SK-N-SH (cell line): ENCODE measurements around the gene ARHGEF17. TPM values are rescaled to one million over a fixed set of nuclear protein-coding genes. Genes with fewer than 3 reads are reported as not detected.

Source experiments
- CTCF ChIA-PET: fragments of 300-600, 350-600 bp; formaldehyde crosslinking; extraction: SDS; loops from one replicate; lab custom pipeline; 2021; lab: Yijun Ruan, JAX
- POLR2A ChIA-PET: fragments of 350-600 bp; sonication (Branson Sonifier 250); formaldehyde crosslinking; extraction: SDS; loops from one replicate; lab custom pipeline; 2020; ENCODE audit warnings: antibody characterized with exemption, inconsistent platforms; lab: Yijun Ruan, JAX
- DNase-seq: peaks from one replicate; pipeline ENCODE4 v3.0.0; 2012
- H2AFZ ChIP-seq: fragments of 200-600 bp; sonication (generic); 2 replicates; pipeline ENCODE4 v1.8.1; 2016; ENCODE audit warnings: antibody characterized with exemption, mild to moderate bottlenecking, low read depth
- H3F3A ChIP-seq: fragments of 200-600 bp; sonication (generic); replicated peaks from 2 replicates; pipeline ENCODE3; 2016; ENCODE audit warnings: antibody characterized with exemption, mild to moderate bottlenecking; ENCODE audit not compliant: insufficient read depth
- H3K27ac ChIP-seq, 2 experiments: fragments of 200-500 bp in 1 of 2; fragments of 200-600 bp in 1 of 2; sonication (Bioruptor generic) in 1 of 2; sonication (generic), shearing (Covaris generic) in 1 of 2; 2 replicates each; pipeline versions ENCODE4 v1.5.1 to v1.6.1; 2014 to 2016; ENCODE audit warnings: low read depth in 2 of 2, inconsistent platforms in 1 of 2, low read length in 1 of 2, mild to moderate bottlenecking in 1 of 2, mixed read lengths in 1 of 2
- H3K27me3 ChIP-seq: fragments of 200-600 bp; sonication (generic), shearing (Covaris generic); 2 replicates; pipeline ENCODE4 v1.6.1; 2016; ENCODE audit warnings: mixed run types; ENCODE audit not compliant: insufficient read depth
- H3K36me3 ChIP-seq, 2 experiments: fragments of 200-500 bp in 1 of 2; fragments of 200-600 bp in 1 of 2; sonication (Bioruptor generic) in 1 of 2; sonication (generic) in 1 of 2; replicated peaks in 1 of 2; 2 replicates each; pipeline versions ENCODE3 to v1.5.1; 2014 to 2016; ENCODE audit warnings: low read length in 1 of 2, mild to moderate bottlenecking in 1 of 2; ENCODE audit not compliant: insufficient read depth in 2 of 2, control insufficient read depth in 1 of 2
- H3K4me1 ChIP-seq, 2 experiments: fragments of 200-500 bp in 1 of 2; fragments of 200-600 bp in 1 of 2; sonication (Bioruptor generic) in 1 of 2; sonication (generic), shearing (Covaris generic) in 1 of 2; 2 replicates each; pipeline versions ENCODE4 v1.5.1 to v1.6.1; 2014 to 2016; ENCODE audit warnings: low read depth in 1 of 2, low read length in 1 of 2, mixed run types in 1 of 2; ENCODE audit not compliant: insufficient read depth in 2 of 2, control insufficient read depth in 1 of 2
- H3K4me2 ChIP-seq: fragments of 200-600 bp; sonication (generic), shearing (Covaris generic); 2 replicates; pipeline ENCODE4 v1.6.1; 2017; ENCODE audit warnings: mixed run types
- H3K4me3 ChIP-seq, 2 experiments: fragments of 200-500 bp in 1 of 2; fragments of 200-600 bp in 1 of 2; sonication (Bioruptor generic) in 1 of 2; sonication (generic), shearing (Covaris generic) in 1 of 2; 2 replicates each; pipeline versions ENCODE4 v1.5.1 to v1.8.1; 2014 to 2016; ENCODE audit warnings: low read depth in 2 of 2, inconsistent platforms in 1 of 2, low read length in 1 of 2, mild to moderate bottlenecking in 1 of 2, mixed read lengths in 1 of 2, moderate library complexity in 1 of 2
- H3K79me2 ChIP-seq: fragments of 200-600 bp; sonication (generic); 2 replicates; pipeline ENCODE4 v1.8.1; 2017; ENCODE audit warnings: mild to moderate bottlenecking; ENCODE audit not compliant: insufficient read depth
- H3K9ac ChIP-seq: fragments of 200-600 bp; sonication (generic); 2 replicates; pipeline ENCODE4 v1.6.1; 2017; ENCODE audit warnings: mixed run types
- H3K9me2 ChIP-seq: fragments of 200-600 bp; sonication (generic); 2 replicates; pipeline ENCODE4 v1.6.1; 2017; ENCODE audit warnings: mixed run types
- H3K9me3 ChIP-seq: fragments of 200-600 bp; sonication (generic); 2 replicates; pipeline ENCODE4 v1.6.1; 2017; ENCODE audit warnings: mixed run types, mild to moderate bottlenecking, moderate library complexity
- H4K20me1 ChIP-seq: fragments of 200-600 bp; sonication (generic); 2 replicates; pipeline ENCODE4 v1.6.1; 2017; ENCODE audit warnings: mild to moderate bottlenecking, mixed run types; ENCODE audit not compliant: insufficient read depth
- MXI1 ChIP-seq: IDR thresholded peaks from 2 replicates; pipeline ENCODE4 v1.6.1; 2012; ENCODE audit warnings: mild to moderate bottlenecking, low read depth, low read length, improper control_type of control experiment
- NRF1 ChIP-seq: IDR thresholded peaks from 2 replicates; pipeline ENCODE4 v1.6.1; 2012; ENCODE audit warnings: low read depth, mild to moderate bottlenecking, low read length
- POLR2AphosphoS5 ChIP-seq: IDR thresholded peaks from 2 replicates; pipeline ENCODE4 v1.6.1; 2012; ENCODE audit warnings: low read depth, low read length
- RAD21 ChIP-seq: IDR thresholded peaks from 2 replicates; pipeline ENCODE4 v1.6.1; 2012; ENCODE audit warnings: mild to moderate bottlenecking, low read length
- RCOR1 ChIP-seq: fragments of 150-350 bp; IDR thresholded peaks from 2 replicates; pipeline ENCODE4 v1.6.1; 2017; ENCODE audit warnings: antibody characterized with exemption, low read length
- RFX5 ChIP-seq: IDR thresholded peaks from 2 replicates; pipeline ENCODE4 v1.6.1; 2012; ENCODE audit warnings: mild to moderate bottlenecking, improper control_type of control experiment, low read length
- RXRA ChIP-seq: IDR thresholded peaks from 2 replicates; pipeline ENCODE4 v1.4.0; 2012; ENCODE audit warnings: low read depth, mild to moderate bottlenecking, borderline replicate concordance
- SMC3 ChIP-seq: IDR thresholded peaks from 2 replicates; pipeline ENCODE4 v1.6.1; 2012; ENCODE audit warnings: low read depth, low read length, improper control_type of control experiment
- TCF12 ChIP-seq: IDR thresholded peaks from 2 replicates; pipeline ENCODE4 v1.4.0; 2012
- TEAD4 ChIP-seq: IDR thresholded peaks from 2 replicates; pipeline ENCODE4 v1.4.0; 2012; ENCODE audit warnings: mild to moderate bottlenecking, borderline replicate concordance; ENCODE audit not compliant: insufficient read depth
- WGBS: methylation state at CpG from one replicate; pipeline ENCODE4 v1.1.6; 2017; ENCODE audit warnings: low lambda C conversion rate; 5-methylcytosine and 5-hydroxymethylcytosine counted together
- polyA plus RNA-seq, 3 experiments: library from polyadenylated mRNA; depleted of rRNA; stranded (reverse); fragments of >200 nt; gene quantifications; 2 replicates each; pipeline ENCODE4 v1.2.3, GENCODE V29; 2012
- TF ChIP-seq, protein P1 (sequence below): IDR thresholded peaks from 2 replicates; pipeline ENCODE4 v1.4.0; 2012; ENCODE audit warnings: low read depth, borderline replicate concordance
- TF ChIP-seq, protein P2 (sequence below): IDR thresholded peaks from 2 replicates; pipeline ENCODE4 v1.4.0; 2012; ENCODE audit warnings: low read depth, borderline replicate concordance
- TF ChIP-seq, protein P3 (sequence below): fragments of 150-350 bp; IDR thresholded peaks from 2 replicates; pipeline ENCODE4 v1.6.1; 2017; ENCODE audit warnings: antibody characterized with exemption, low read length, low read depth, borderline replicate concordance
- TF ChIP-seq, protein P4 (sequence below): fragments of 200-600 bp; sonication (generic); IDR thresholded peaks from 2 replicates; pipeline ENCODE4 v1.6.1; 2017; ENCODE audit warnings: antibody characterized with exemption, mild to moderate bottlenecking, moderate library complexity

Gene ARHGEF17
- polyA plus RNA-seq, 1 of the 3 experiments (the other 2 are of a cell fraction) = 45.9 TPM

DNA sequence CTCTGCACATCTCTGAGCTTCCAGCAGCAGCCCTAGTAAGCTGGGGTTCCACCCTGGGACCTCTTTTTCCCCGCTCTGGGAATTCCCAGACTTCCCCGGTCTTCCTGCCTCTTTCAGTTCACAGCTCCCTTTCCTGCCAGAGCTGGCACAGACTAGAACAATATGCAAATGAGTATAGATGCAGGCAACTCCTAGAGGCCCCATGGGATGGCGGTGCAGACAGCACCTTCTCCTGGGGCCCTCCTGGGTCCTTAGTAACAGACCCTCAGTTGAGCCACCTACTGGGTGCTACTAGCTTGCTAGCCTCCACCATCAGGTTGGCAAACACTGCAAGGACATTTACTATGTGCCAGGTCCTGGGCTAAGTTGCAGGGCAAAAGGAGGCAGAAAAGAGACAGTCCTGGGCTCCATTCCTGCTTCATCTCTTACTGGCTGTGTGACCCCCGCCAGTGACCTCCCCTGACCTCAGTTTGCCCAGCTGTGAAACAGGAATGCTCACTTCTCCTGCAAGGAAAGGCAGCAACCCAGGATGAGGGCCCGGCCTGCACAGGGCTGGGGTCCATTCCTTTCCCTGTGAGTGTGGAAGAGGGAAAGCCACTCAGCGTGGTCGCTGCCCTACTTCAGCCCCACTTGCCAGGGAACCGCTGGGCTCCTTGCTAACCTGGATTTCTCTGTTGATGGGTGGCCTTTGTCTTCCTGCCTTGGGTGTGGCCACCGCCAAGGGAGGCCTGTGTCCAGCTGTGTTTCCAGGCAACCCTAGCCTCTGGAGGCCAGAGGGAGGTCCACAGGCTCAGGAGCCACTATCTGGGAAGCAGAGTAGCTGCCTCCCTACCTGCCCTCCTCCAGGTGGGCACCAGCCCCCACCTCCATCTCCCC lies 75.4 kb downstream of the ARHGEF17 start:
- Histone ChIP-seq H3K9ac (no peak overlapping the region), H3K9me3 (no peaks in the 10 kb centered on the region), H3K9me2 (no peaks in the 10 kb centered on the region), H3K4me3 (no peak overlapping the region), H3F3A (no peaks in the 10 kb centered on the region), H3K4me1 (peaks cover 15 to 22% of the 10 kb centered on the region in 2 experiments; a peak in 2 of 4 replicates), H3K27ac (no peak overlapping the region; a peak in 1 of 4 replicates), H3K36me3 (no peaks in the 10 kb centered on the region), H3K27me3 (no peaks in the 10 kb centered on the region), H3K4me2 (no peak overlapping the region), H3K79me2 (peaks cover 71% of the 10 kb centered on the region), H2AFZ (no peak overlapping the region), H4K20me1 (peaks cover 22% of the 10 kb centered on the region; the same call in 1 of the 2 replicates)
- 83% methylated on average over 8 of the region's 9 CpGs for WGBS
- POLR2A ChIA-PET = no interaction called here
- no peak for DNase-seq
- CTCF ChIA-PET = interaction anchor here (1.0 to 3.7 kb wide), 6 partner anchors 10 to 278 kb away, joined by 3 to 31 read pairs (median 13); partner anchors contain the start of gene ARHGEF17
- TF ChIP-seq, protein P1, sequence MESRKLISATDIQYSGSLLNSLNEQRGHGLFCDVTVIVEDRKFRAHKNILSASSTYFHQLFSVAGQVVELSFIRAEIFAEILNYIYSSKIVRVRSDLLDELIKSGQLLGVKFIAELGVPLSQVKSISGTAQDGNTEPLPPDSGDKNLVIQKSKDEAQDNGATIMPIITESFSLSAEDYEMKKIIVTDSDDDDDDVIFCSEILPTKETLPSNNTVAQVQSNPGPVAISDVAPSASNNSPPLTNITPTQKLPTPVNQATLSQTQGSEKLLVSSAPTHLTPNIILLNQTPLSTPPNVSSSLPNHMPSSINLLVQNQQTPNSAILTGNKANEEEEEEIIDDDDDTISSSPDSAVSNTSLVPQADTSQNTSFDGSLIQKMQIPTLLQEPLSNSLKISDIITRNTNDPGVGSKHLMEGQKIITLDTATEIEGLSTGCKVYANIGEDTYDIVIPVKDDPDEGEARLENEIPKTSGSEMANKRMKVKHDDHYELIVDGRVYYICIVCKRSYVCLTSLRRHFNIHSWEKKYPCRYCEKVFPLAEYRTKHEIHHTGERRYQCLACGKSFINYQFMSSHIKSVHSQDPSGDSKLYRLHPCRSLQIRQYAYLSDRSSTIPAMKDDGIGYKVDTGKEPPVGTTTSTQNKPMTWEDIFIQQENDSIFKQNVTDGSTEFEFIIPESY = no peak
- TF ChIP-seq TCF12 = no peak
- no peak for TF ChIP-seq RAD21
- no peak for TF ChIP-seq MXI1
- TF ChIP-seq, protein P2, sequence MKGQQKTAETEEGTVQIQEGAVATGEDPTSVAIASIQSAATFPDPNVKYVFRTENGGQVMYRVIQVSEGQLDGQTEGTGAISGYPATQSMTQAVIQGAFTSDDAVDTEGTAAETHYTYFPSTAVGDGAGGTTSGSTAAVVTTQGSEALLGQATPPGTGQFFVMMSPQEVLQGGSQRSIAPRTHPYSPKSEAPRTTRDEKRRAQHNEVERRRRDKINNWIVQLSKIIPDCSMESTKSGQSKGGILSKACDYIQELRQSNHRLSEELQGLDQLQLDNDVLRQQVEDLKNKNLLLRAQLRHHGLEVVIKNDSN = no peak
- TF ChIP-seq NRF1 = no peak
- TF ChIP-seq POLR2AphosphoS5 = no peak
- TF ChIP-seq, protein P3, sequence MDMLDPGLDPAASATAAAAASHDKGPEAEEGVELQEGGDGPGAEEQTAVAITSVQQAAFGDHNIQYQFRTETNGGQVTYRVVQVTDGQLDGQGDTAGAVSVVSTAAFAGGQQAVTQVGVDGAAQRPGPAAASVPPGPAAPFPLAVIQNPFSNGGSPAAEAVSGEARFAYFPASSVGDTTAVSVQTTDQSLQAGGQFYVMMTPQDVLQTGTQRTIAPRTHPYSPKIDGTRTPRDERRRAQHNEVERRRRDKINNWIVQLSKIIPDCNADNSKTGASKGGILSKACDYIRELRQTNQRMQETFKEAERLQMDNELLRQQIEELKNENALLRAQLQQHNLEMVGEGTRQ = no peak
- TF ChIP-seq TEAD4 = no peak
- no peak for TF ChIP-seq RFX5

DNA sequence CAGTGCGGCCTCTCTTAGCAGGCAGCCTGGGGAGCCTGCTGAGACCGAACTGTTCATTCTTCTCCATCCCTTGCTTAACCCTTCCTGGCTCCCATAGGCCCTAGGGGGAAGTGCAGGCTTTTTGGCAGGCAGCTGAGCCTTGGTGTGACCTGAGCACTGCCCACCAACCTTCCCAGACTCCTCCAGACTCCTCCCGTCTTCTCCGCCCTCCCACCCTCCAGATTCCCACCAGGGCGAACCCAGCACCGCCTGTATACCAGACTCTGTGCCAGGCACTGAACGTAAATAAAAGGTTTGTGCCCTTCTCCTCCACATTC lies 76.0 kb downstream of the ARHGEF17 start:
- Histone ChIP-seq H3K36me3 (no peaks in the 10 kb centered on the region), H3K9me3 (no peaks in the 10 kb centered on the region), H3K4me3 (no peak overlapping the region), H2AFZ (no peak overlapping the region), H3K4me1 (peaks cover 15 to 24% of the 10 kb centered on the region in 2 experiments; a peak in 2 of 4 replicates), H3F3A (no peaks in the 10 kb centered on the region), H3K79me2 (peaks cover 66% of the 10 kb centered on the region), H3K4me2 (no peak overlapping the region), H3K27ac (no peak overlapping the region), H3K9ac (no peak overlapping the region), H3K9me2 (no peaks in the 10 kb centered on the region), H3K27me3 (no peaks in the 10 kb centered on the region)
- CTCF ChIA-PET = interaction anchor here (1.0 to 3.7 kb wide), 7 partner anchors 10 to 277 kb away, joined by 3 to 31 read pairs (median 12); partner anchors contain the start of gene ARHGEF17
- DNase-seq = no peak
- 97% methylated on average over 7 of the region's 7 CpGs for WGBS
- TF ChIP-seq, protein P4, sequence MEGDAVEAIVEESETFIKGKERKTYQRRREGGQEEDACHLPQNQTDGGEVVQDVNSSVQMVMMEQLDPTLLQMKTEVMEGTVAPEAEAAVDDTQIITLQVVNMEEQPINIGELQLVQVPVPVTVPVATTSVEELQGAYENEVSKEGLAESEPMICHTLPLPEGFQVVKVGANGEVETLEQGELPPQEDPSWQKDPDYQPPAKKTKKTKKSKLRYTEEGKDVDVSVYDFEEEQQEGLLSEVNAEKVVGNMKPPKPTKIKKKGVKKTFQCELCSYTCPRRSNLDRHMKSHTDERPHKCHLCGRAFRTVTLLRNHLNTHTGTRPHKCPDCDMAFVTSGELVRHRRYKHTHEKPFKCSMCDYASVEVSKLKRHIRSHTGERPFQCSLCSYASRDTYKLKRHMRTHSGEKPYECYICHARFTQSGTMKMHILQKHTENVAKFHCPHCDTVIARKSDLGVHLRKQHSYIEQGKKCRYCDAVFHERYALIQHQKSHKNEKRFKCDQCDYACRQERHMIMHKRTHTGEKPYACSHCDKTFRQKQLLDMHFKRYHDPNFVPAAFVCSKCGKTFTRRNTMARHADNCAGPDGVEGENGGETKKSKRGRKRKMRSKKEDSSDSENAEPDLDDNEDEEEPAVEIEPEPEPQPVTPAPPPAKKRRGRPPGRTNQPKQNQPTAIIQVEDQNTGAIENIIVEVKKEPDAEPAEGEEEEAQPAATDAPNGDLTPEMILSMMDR = no peak
- no peak for TF ChIP-seq SMC3
- no peak for TF ChIP-seq TCF12
- no peak for TF ChIP-seq RFX5
- no peak for TF ChIP-seq RCOR1
- no peak for TF ChIP-seq RXRA
- TF ChIP-seq, all 33 proteins: peak for 0
- POLR2A ChIA-PET = no interaction called here
- peaks cover 22% of the 10 kb centered on the region; the same call in 1 of the 2 replicates for H4K20me1 ChIP-seq
